Testis (tissue), 2 donors: ENCODE measurements around the gene LYPD8.

Source experiments
- CTCF ChIP-seq, 3 experiments: fragments of 450-650 bp in 2 of 3; fragments of 200-600 bp in 1 of 3; sonication (generic) in 1 of 3; IDR thresholded peaks; one replicate each; pipeline ENCODE4 v1.5.1; 2016 to 2019; ENCODE audit warnings: antibody characterized with exemption in 3 of 3, mild to moderate bottlenecking in 2 of 3, moderate library complexity in 1 of 3
- POLR2A ChIP-seq: fragments of 450-650 bp; IDR thresholded peaks from one replicate; pipeline ENCODE4 v1.6.1; 2017; ENCODE audit warnings: antibody characterized with exemption, mild to moderate bottlenecking, moderate library complexity

- TF ChIP-seq CTCF (IDR thresholded peaks at IDR 0.05) = no peak
- TF ChIP-seq POLR2A = no peak
Observed at GRCh38 chr1:248703674-248704073, 51.9 kb downstream of the LYPD8 start.
